Hepatocyte (in vitro differentiated cells): ENCODE data around the gene ADAM10. TPM values are rescaled to one million over a fixed set of nuclear protein-coding genes. Genes with fewer than 3 reads are reported as not detected.

Source experiments
- DNase-seq: peaks from one replicate; pipeline ENCODE4 v3.0.0-alpha.2; 2016; ENCODE audit warnings: low spot score
- H2AFZ ChIP-seq: fragments of 200-600 bp; sonication (generic); 2 replicates; pipeline ENCODE4 v1.6.0; 2016; ENCODE audit warnings: antibody characterized with exemption, mild to moderate bottlenecking
- H3K27ac ChIP-seq: fragments of 200-600 bp; sonication (generic); 2 replicates; pipeline ENCODE4 v1.5.1; 2016; ENCODE audit warnings: mild to moderate bottlenecking
- H3K27me3 ChIP-seq: fragments of 200-600 bp; sonication (generic); 2 replicates; pipeline ENCODE4 v1.6.1; 2016
- H3K36me3 ChIP-seq: fragments of 200-600 bp; sonication (generic); replicated peaks from 2 replicates; pipeline ENCODE4 v1.5.1; 2016; ENCODE audit warnings: low read depth; ENCODE audit not compliant: insufficient read depth
- H3K4me1 ChIP-seq: fragments of 200-600 bp; sonication (generic); 2 replicates; pipeline ENCODE4 v1.5.1; 2016; ENCODE audit warnings: mild to moderate bottlenecking, moderate library complexity; ENCODE audit not compliant: insufficient read depth
- H3K4me2 ChIP-seq: fragments of 200-600 bp; sonication (generic); 2 replicates; pipeline ENCODE4 v1.6.0; 2016
- H3K4me3 ChIP-seq: fragments of 200-600 bp; sonication (generic); 2 replicates; pipeline ENCODE4 v1.5.1; 2016; ENCODE audit warnings: mild to moderate bottlenecking
- H3K79me2 ChIP-seq: fragments of 200-600 bp; sonication (generic); 2 replicates; pipeline ENCODE4 v1.6.0; 2017; ENCODE audit warnings: mild to moderate bottlenecking
- H3K9me2 ChIP-seq: fragments of 200-600 bp; sonication (generic); replicated peaks from 2 replicates; pipeline ENCODE4 v1.6.0; 2017; ENCODE audit warnings: mild to moderate bottlenecking; ENCODE audit not compliant: insufficient read depth
- H3K9me3 ChIP-seq: fragments of 200-600 bp; sonication (generic); 2 replicates; pipeline ENCODE4 v1.5.1; 2016; ENCODE audit warnings: low read depth, mild to moderate bottlenecking
- H4K20me1 ChIP-seq: fragments of 200-600 bp; sonication (generic); 2 replicates; pipeline ENCODE4 v1.6.0; 2016; ENCODE audit warnings: mild to moderate bottlenecking; ENCODE audit not compliant: insufficient read depth, poor library complexity, severe bottlenecking
- EZH2 ChIP-seq: fragments of 200-600 bp; sonication (generic); IDR thresholded peaks from 2 replicates; pipeline ENCODE4 v1.6.1; 2016; ENCODE audit warnings: antibody characterized with exemption, mild to moderate bottlenecking, borderline replicate concordance
- EZH2phosphoT487 ChIP-seq: fragments of 200-600 bp; sonication (generic); IDR thresholded peaks from one replicate; pipeline ENCODE4 v1.6.1; 2018; ENCODE audit warnings: antibody characterized with exemption, mild to moderate bottlenecking, low read depth, moderate library complexity; ENCODE audit not compliant: unreplicated experiment, severe bottlenecking
- WGBS: methylation state at CpG from one replicate; pipeline ENCODE4 v1.1.6; 2016; ENCODE audit warnings: low lambda C conversion rate; ENCODE audit errors: missing lambda C conversion rate; 5-methylcytosine and 5-hydroxymethylcytosine counted together
- polyA plus RNA-seq: library from polyadenylated mRNA; unstranded; fragments of >200 nt; fragmentation: Nextera tagmentation; extraction: Ambion mirVana; gene quantifications from 2 replicates; pipeline ENCODE4 v1.2.1, GENCODE V29; 2016
- total RNA-seq: library from RNA; depleted of rRNA; stranded (reverse); fragments of >200 nt; gene quantifications from 2 replicates; pipeline ENCODE4 v1.2.3, GENCODE V29; 2014
- TF ChIP-seq, protein P1 (sequence below): fragments of 200-600 bp; sonication (generic); IDR thresholded peaks from 2 replicates; pipeline ENCODE4 v1.5.1; 2016; ENCODE audit warnings: antibody characterized with exemption, mild to moderate bottlenecking; ENCODE audit not compliant: poor library complexity

The ADAM10 gene
- total and polyA plus RNA-seq, 2 experiments from 2014 or later: 112 to 163 TPM

DNA sequence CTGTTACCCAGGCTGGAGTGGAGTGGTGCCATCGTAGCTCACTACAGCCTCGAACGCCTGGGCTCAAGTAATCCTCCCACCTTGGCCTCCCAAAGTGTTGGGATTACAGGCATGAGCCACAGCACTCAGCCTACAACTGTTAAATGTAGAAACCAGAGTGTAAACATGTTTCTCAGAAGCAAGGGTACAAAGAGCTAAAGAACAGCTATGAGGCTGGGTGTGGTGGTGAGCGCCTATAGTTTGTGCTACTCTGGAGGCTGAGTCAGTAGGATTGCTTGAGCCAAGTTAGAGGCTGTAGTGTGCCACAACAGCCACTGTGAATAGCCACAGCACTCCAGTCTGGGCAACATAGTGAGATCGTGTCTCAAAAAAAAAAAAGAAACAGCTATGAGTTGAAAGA is 16.8 kb upstream of the ADAM10 start:
- H3K9me2 ChIP-seq: no peaks in the 10 kb centered on the region
- TF ChIP-seq EZH2: no peak
- no peak for TF ChIP-seq EZH2phosphoT487
- TF ChIP-seq, protein P1, sequence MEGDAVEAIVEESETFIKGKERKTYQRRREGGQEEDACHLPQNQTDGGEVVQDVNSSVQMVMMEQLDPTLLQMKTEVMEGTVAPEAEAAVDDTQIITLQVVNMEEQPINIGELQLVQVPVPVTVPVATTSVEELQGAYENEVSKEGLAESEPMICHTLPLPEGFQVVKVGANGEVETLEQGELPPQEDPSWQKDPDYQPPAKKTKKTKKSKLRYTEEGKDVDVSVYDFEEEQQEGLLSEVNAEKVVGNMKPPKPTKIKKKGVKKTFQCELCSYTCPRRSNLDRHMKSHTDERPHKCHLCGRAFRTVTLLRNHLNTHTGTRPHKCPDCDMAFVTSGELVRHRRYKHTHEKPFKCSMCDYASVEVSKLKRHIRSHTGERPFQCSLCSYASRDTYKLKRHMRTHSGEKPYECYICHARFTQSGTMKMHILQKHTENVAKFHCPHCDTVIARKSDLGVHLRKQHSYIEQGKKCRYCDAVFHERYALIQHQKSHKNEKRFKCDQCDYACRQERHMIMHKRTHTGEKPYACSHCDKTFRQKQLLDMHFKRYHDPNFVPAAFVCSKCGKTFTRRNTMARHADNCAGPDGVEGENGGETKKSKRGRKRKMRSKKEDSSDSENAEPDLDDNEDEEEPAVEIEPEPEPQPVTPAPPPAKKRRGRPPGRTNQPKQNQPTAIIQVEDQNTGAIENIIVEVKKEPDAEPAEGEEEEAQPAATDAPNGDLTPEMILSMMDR: no peak
- no peaks in the 10 kb centered on the region for H3K27me3 ChIP-seq
- no peaks in the 10 kb centered on the region for H4K20me1 ChIP-seq
- H3K4me3 ChIP-seq: no peak overlapping the region
- DNase-seq: no peak
- H3K9me3 ChIP-seq: no peaks in the 10 kb centered on the region
- 92% methylated on average over 5 of the region's 5 CpGs for WGBS
- H3K4me1 ChIP-seq: no peaks in the 10 kb centered on the region
- no peak overlapping the region for H3K4me2 ChIP-seq
- H2AFZ ChIP-seq: no peak overlapping the region
- no peak overlapping the region for H3K27ac ChIP-seq
- H3K79me2 ChIP-seq: no peaks in the 10 kb centered on the region
- no peaks in the 10 kb centered on the region for H3K36me3 ChIP-seq

DNA sequence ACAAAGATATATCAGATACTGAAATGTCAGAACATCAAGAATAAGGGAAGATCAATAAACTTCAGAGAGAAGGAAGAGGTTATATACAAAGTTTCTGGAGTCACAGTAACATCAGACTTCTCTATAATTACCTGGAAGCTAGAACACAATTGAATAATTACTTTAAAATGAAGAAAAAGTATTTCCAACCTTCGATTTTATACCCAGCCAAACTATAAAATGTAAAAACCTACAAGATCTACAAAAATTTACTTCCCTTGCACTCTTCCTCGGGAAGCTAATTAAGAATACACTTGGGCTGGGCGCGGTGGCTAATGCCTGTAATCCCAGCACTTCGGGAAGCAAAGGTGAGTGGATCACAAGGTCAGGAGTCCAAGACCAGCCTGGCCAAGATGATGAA is 15.0 kb upstream of the ADAM10 start:
- no peak for TF ChIP-seq EZH2
- TF ChIP-seq EZH2phosphoT487: no peak
- TF ChIP-seq, protein P1: no peak
- Histone ChIP-seq H3K27me3 (no peaks in the 10 kb centered on the region), H3K4me2 (no peak overlapping the region), H3K79me2 (no peaks in the 10 kb centered on the region), H4K20me1 (no peaks in the 10 kb centered on the region), H3K4me3 (no peak overlapping the region), H3K9me2 (no peaks in the 10 kb centered on the region), H3K4me1 (no peaks in the 10 kb centered on the region), H2AFZ (no peak overlapping the region), H3K36me3 (no peaks in the 10 kb centered on the region), H3K27ac (no peak overlapping the region), H3K9me3 (no peaks in the 10 kb centered on the region)
- 92% methylated on average over 5 of the region's 5 CpGs for WGBS
- DNase-seq: no peak

DNA sequence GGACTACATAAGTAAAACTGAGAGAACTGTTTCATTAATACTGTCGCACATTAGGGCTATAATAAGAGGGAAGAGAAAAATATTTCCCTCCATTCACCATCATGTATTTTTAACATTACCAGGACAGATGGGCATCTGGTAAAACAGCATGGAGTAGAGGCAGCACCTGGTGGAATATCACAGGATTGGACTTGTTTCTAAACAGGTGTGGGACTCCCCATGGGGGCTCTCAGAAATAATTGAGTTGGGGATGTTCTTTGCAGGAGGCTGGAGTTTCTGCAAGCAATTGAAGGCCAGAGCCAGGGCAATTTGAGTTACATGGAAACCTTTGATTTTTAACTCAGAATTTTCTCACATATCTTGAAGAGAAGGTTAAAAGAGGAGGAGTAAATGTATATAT is 13.2 kb upstream of the ADAM10 start:
- Histone ChIP-seq H3K27ac (no peak overlapping the region), H4K20me1 (no peaks in the 10 kb centered on the region), H3K79me2 (no peaks in the 10 kb centered on the region), H3K4me1 (no peaks in the 10 kb centered on the region), H2AFZ (no peak overlapping the region), H3K9me3 (no peaks in the 10 kb centered on the region), H3K9me2 (no peaks in the 10 kb centered on the region), H3K4me2 (no peak overlapping the region), H3K4me3 (no peak overlapping the region), H3K36me3 (no peaks in the 10 kb centered on the region), H3K27me3 (no peaks in the 10 kb centered on the region)
- no peak for DNase-seq
- 95% methylated on average over 1 of the region's 1 CpG for WGBS
- TF ChIP-seq EZH2phosphoT487: no peak
- TF ChIP-seq, protein P1: no peak
- TF ChIP-seq EZH2: no peak

DNA sequence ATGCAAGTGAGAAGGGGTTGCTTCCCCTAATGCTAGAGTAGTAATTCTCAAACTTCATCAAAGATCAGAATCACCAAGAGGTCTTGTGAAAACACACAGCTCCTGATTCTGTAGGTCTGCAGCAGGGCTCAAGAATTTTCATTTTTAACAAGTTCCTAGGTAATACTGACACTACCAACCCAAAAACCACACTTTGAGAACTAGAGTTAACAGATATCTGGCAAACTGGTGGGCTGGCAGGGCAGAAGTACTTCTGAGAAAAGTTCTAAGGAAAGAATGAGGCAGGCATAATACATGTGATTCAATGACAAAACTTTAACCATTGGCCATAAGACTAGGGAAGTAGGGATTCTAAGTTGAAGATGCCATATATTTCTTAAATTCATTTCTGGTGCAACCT is 12.8 kb upstream of the ADAM10 start:
- Histone ChIP-seq H3K36me3 (no peaks in the 10 kb centered on the region), H3K4me1 (no peaks in the 10 kb centered on the region), H2AFZ (no peak overlapping the region), H3K27ac (no peak overlapping the region), H3K79me2 (no peaks in the 10 kb centered on the region), H3K27me3 (no peaks in the 10 kb centered on the region), H3K9me3 (no peaks in the 10 kb centered on the region), H3K4me3 (no peak overlapping the region), H3K9me2 (no peaks in the 10 kb centered on the region), H3K4me2 (no peak overlapping the region), H4K20me1 (no peaks in the 10 kb centered on the region)
- DNase-seq: no peak
- TF ChIP-seq, protein P1: no peak
- TF ChIP-seq EZH2: no peak
- no peak for TF ChIP-seq EZH2phosphoT487
